Fibroblast of mammary gland (primary cell): ENCODE measurements around the gene PATJ.
A peak's percentile ranks its signal among the peaks of the same experiment; 100 is the strongest.
"Not testable (repeated sequence)": the region's sequence is repeated elsewhere in the genome, so short reads cannot be mapped to it uniquely, and the experiment has no call there.

Experiments used
- DNase-seq: peaks from one replicate; pipeline ENCODE4 v3.0.0-alpha.2; 2010; ENCODE audit warnings: low read depth
- H3K4me3 ChIP-seq: 2 replicates; pipeline ENCODE4 v1.5.1; 2011; ENCODE audit warnings: low read depth, mild to moderate bottlenecking, low read length, moderate library complexity; ENCODE audit not compliant: control insufficient read depth
- CTCF ChIP-seq: conservative IDR thresholded peaks from 2 replicates; pipeline ENCODE4 v1.5.1; 2011; ENCODE audit warnings: low read depth, low read length, inconsistent platforms; ENCODE audit not compliant: control insufficient read depth, insufficient read depth

PATJ gene

GRCh38 chr1:61825393-61825792 is 83.1 kb downstream of the PATJ start:
- TF ChIP-seq CTCF, result no peak

GRCh38 chr1:61828805-61829204 is 86.5 kb downstream of the PATJ start:
- DNase-seq, result no peak
- no peak for TF ChIP-seq CTCF
- H3K4me3 ChIP-seq, result no peak overlapping the region

More at GRCh38 chr1:61825393-61825792, 83.1 kb downstream of the PATJ start:
- no peak overlapping the region for H3K4me3 ChIP-seq
- no peak for DNase-seq

- H3K4me3 ChIP-seq, result no peak overlapping the region
- no peak for DNase-seq
- TF ChIP-seq CTCF, result no peak
Observed at GRCh38 chr1:61836649-61837048, 94.4 kb downstream of the PATJ start.

GRCh38 chr1:61837607-61838006 is 95.3 kb downstream of the PATJ start:
- peak; percentile 70 for DNase-seq
- H3K4me3 ChIP-seq, result not testable (repeated sequence)

- DNase-seq, result peak; percentile 67
- H3K4me3 ChIP-seq, result no peak overlapping the region
- TF ChIP-seq CTCF, result no peak
Observed at GRCh38 chr1:61839679-61840078, 97.4 kb downstream of the PATJ start.

- DNase-seq, result no peak
- TF ChIP-seq CTCF, result no peak
- no peak overlapping the region for H3K4me3 ChIP-seq
Observed at GRCh38 chr1:61842036-61842435, 99.8 kb downstream of the PATJ start.

- no peak overlapping the region for H3K4me3 ChIP-seq
- TF ChIP-seq CTCF, result peak; percentile 34
- DNase-seq, result peak; percentile 31
Observed at GRCh38 chr1:61842863-61843514, 100.7 kb downstream of the PATJ start.
